Measurements from ENCODE around the gene IFT52.

- TF ChIP-seq CTCF (IDR thresholded peaks at IDR 0.05) (no peak), POLR2A (IDR thresholded peaks at IDR 0.05) (no peak)
Observed at GRCh38 chr20:43571771-43572170, 19.0 kb upstream of the IFT52 start.

All from body of pancreas (tissue), 4 donors.